Right lobe of liver (tissue), 6 donors: ENCODE results near the gene SLC6A11. TPM values are rescaled to one million over a fixed set of nuclear protein-coding genes. Genes with fewer than 3 reads are reported as not detected.

ENCODE experiments used
- ATAC-seq, 4 donors: fragments of 200-7000 bp; cut with Tn5 transposase; one replicate each; pipeline ENCODE4 v1.9.1; 2020; ENCODE audit warnings: mild to moderate bottlenecking in 4 of 4, moderate library complexity in 4 of 4
- DNase-seq, 3 donors: peaks; one replicate each; pipeline ENCODE4 v3.0.0-alpha.2; 2020
- H3K27ac ChIP-seq, 3 donors: fragments of 200-600 bp; one replicate each; pipeline ENCODE4 v1.8.0; 2022
- H3K27me3 ChIP-seq, 2 donors: fragments of 200-600 bp; one replicate each; pipeline ENCODE4 v1.8.0; 2022
- H3K36me3 ChIP-seq, 4 donors: fragments of 200-600 bp; sonication (generic) in 1 of 4; one replicate each; pipeline versions ENCODE4 v1.5.1 to v1.8.0; 2017 to 2022; ENCODE audit warnings: control low read depth in 1 of 4
- H3K4me1 ChIP-seq, 4 donors: fragments of 200-600 bp; sonication (generic) in 1 of 4; one replicate each; pipeline versions ENCODE4 v1.5.1 to v1.8.0; 2017 to 2022; ENCODE audit warnings: control low read depth in 1 of 4
- H3K4me3 ChIP-seq, 3 donors: fragments of 200-600 bp; one replicate each; pipeline ENCODE4 v1.8.0; 2022
- H3K9me3 ChIP-seq, 4 donors: fragments of 200-600 bp; sonication (generic) in 1 of 4; one replicate each; pipeline versions ENCODE4 v1.5.1 to v1.8.0; 2017 to 2022; ENCODE audit warnings: control low read depth in 1 of 4
- CTCF ChIP-seq, 4 donors: fragments of 200-600 bp in 3 of 4; fragments of 450-650 bp in 1 of 4; IDR thresholded peaks; one replicate each; pipeline versions ENCODE4 v1.5.1 to v1.8.0; 2016 to 2022; ENCODE audit warnings: antibody characterized with exemption in 4 of 4, mild to moderate bottlenecking in 2 of 4
- POLR2A ChIP-seq: fragments of 450-650 bp; IDR thresholded peaks from one replicate; pipeline ENCODE4 v1.6.1; 2017; ENCODE audit warnings: antibody characterized with exemption, mild to moderate bottlenecking
- WGBS: methylation state at CpG from one replicate; pipeline ENCODE4 v1.1.6; 2018; ENCODE audit warnings: low coverage, low lambda C conversion rate; ENCODE audit not compliant: insufficient coverage; ENCODE audit errors: missing lambda C conversion rate; 5-methylcytosine and 5-hydroxymethylcytosine counted together
- intact Hi-C, 2 donors: fragments of 100-400 bp; cut with DNase I; formaldehyde crosslinking; loops; one replicate each; pipeline versions ENCODE4 v1.11.2 to v1.14.1; 2022
- total RNA-seq, 6 experiments: library from RNA; depleted of rRNA in 2 of 6; stranded (reverse); fragments of >200 nt in 2 of 6; fragmentation: NEBNext Ultra II Directional in 3 of 6; extraction: Animal tissue kit (Norgen Biotek cat#: 25700) in 3 of 6; gene quantifications; one replicate each; pipeline versions ENCODE4 v1.1.0 to v1.2.4, GENCODE V29; 2016 to 2023
- donor health status: DM: no; HTN: yes; CAD: no.
- donor health status: DM: no; HTN: no; CAD: no.
- donor health status: DM: no; HTN: no; CAD: no.
- donor health status: DM: no; HTN: yes; CAD: no.
- donor health status: DM: no; HTN: yes; CAD: no.

The SLC6A11 gene
- total RNA-seq, 6 experiments from 2014 or later = 0.06 to 0.42 (median 0.12) TPM; not detected in 1

DNA sequence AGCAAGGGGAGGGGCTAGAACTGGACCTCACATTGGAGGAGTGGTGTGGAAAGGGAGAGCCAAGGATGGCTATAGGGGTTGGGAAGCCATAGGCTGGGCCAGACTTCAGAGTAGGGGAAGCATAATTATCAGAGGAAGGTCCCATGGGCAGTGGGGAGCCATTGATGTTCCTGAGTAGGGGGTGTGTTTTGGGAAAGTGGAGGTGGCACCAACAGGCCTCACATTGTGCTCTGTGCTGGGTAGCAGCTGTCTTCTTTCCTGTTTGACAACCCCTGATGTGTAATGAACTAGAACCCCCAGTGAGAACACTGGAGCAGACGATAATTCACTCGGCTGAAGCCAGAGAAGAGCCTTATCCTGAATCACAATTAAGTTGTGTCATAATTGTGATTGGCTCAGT is 41.2 kb downstream of the SLC6A11 start:
- no peak for TF ChIP-seq POLR2A
- no peak for TF ChIP-seq CTCF (IDR thresholded peaks at IDR 0.05)
- no peak for ATAC-seq
- no peaks in the 10 kb centered on the region for H3K4me1 ChIP-seq
- no peak overlapping the region for H3K27ac ChIP-seq
- no peaks in the 10 kb centered on the region for H3K9me3 ChIP-seq
- no peak for DNase-seq
- H3K36me3 ChIP-seq = no peaks in the 10 kb centered on the region
- 100% methylated on average over 2 of the region's 2 CpGs for WGBS
- intact Hi-C loops = no loop called here
- H3K27me3 ChIP-seq = no peaks in the 10 kb centered on the region
- H3K4me3 ChIP-seq = no peak overlapping the region

DNA sequence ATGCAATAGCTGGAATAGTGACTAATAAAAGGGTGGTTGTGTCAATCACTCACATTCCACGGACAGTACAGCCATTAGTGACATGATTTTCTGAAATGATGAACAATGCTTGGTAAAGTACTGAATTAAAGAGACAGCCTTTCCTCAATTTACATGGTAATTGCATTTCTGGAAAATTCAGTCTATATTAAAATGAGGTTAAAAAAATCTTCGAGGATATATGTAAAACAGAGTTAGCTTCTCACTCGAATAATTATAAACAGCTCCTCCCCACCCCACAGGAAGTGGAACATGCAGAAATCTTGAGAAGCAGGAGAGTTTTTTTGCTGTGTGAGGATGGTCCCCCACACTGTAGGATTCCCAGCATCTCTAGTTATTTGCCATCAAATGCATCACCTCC is 42.1 kb downstream of the SLC6A11 start:
- Histone ChIP-seq H3K4me3 (no peak overlapping the region), H3K4me1 (no peaks in the 10 kb centered on the region), H3K36me3 (no peaks in the 10 kb centered on the region), H3K9me3 (no peaks in the 10 kb centered on the region), H3K27ac (no peak overlapping the region), H3K27me3 (no peaks in the 10 kb centered on the region)
- TF ChIP-seq POLR2A (no peak), CTCF (IDR thresholded peaks at IDR 0.05) (no peak)
- WGBS = 40% methylated on average over 3 of the region's 3 CpGs
- ATAC-seq = no peak
- intact Hi-C loops = no loop called here
- no peak for DNase-seq

- TF ChIP-seq POLR2A = no peak
- no peak for TF ChIP-seq CTCF (IDR thresholded peaks at IDR 0.05)
- Histone ChIP-seq H3K27ac (no peak overlapping the region), H3K27me3 (no peaks in the 10 kb centered on the region), H3K4me1 (no peaks in the 10 kb centered on the region), H3K36me3 (no peaks in the 10 kb centered on the region), H3K9me3 (no peaks in the 10 kb centered on the region), H3K4me3 (no peak overlapping the region)
- no peak for ATAC-seq
- WGBS = 34% methylated on average over 5 of the region's 5 CpGs
- intact Hi-C loops = no loop called here
- DNase-seq = no peak
These were observed 51.4 kb downstream of the SLC6A11 start for GRCh38 chr3:10867384-10867783.

GRCh38 chr3:10869460-10869859 is 53.4 kb downstream of the SLC6A11 start:
- no peaks in the 10 kb centered on the region for H3K4me1 ChIP-seq
- DNase-seq (no peak), ATAC-seq (no peak)
- no peaks in the 10 kb centered on the region for H3K36me3 ChIP-seq
- WGBS = 31% methylated on average over 3 of the region's 7 CpGs
- H3K4me3 ChIP-seq = no peak overlapping the region
- no peaks in the 10 kb centered on the region for H3K9me3 ChIP-seq
- no peak overlapping the region for H3K27ac ChIP-seq
- no peaks in the 10 kb centered on the region for H3K27me3 ChIP-seq
- no peak for TF ChIP-seq POLR2A
- no peak for TF ChIP-seq CTCF (IDR thresholded peaks at IDR 0.05)
- intact Hi-C loops = no loop called here

DNA sequence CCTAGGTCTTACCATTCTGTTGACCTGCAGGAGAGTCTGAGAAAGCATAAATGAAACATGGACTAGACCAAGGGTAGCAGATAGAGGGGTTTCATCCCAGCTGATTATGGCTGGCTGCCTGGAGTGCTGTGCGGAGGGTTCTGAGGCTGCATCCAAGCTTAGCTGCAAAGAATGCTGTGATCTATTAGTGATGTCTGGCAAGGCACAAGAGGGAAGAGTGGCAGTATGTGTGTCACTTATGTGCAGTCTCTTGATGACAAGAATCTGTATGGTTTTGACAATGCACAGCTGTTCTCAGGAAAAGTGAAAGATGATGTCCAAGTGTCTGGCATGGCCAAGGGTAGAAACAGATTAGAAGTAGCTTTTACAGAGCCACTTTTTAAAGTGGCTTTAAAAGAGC is 54.3 kb downstream of the SLC6A11 start:
- DNase-seq (no peak), ATAC-seq (no peak)
- Histone ChIP-seq H3K27ac (no peak overlapping the region), H3K27me3 (no peaks in the 10 kb centered on the region), H3K9me3 (no peaks in the 10 kb centered on the region), H3K36me3 (no peaks in the 10 kb centered on the region), H3K4me1 (no peaks in the 10 kb centered on the region), H3K4me3 (no peak overlapping the region)
- TF ChIP-seq POLR2A = no peak
- TF ChIP-seq CTCF (IDR thresholded peaks at IDR 0.05) = no peak
- intact Hi-C loops = loop anchor here in 1 of 2 donors (10.0 kb wide), 1 partner anchor 105 kb away; no protein-coding TSS in a partner anchor
- 88% methylated on average over 1 of the region's 1 CpG for whole genome bisulfite sequencing
